Measurements from ENCODE around the gene RASGRP2.

DNA sequence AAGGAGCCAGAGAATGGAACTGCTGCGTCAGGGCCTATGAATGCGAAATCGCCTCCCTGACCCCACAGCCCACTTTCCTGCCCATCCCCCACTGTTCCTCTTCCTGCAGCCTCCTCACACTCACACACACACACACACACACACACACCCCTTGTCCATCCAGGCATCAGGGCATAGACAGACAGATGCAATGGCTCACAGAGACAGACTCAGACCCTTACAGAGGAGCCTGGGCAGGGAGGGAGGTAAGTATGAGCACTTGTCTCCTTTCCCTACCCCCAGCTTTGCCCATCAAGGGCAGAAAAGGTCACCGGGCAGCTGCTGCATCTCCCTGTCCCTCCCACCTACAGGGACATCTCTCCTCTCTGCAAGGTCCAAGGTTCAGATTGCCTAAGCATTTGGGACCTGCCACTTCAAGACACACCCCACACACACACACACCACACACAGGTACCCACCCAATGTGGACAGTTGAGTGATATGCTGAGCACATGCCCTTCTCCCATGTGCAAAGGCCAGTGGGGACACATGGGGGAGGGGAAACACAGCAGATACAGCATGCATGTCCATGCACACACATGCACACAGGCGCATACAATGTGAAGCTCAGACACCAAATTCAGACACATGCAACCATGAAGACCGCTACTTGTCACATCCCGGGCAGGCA, 18.9 kb downstream of the RASGRP2 start:
- TF ChIP-seq, protein P1, sequence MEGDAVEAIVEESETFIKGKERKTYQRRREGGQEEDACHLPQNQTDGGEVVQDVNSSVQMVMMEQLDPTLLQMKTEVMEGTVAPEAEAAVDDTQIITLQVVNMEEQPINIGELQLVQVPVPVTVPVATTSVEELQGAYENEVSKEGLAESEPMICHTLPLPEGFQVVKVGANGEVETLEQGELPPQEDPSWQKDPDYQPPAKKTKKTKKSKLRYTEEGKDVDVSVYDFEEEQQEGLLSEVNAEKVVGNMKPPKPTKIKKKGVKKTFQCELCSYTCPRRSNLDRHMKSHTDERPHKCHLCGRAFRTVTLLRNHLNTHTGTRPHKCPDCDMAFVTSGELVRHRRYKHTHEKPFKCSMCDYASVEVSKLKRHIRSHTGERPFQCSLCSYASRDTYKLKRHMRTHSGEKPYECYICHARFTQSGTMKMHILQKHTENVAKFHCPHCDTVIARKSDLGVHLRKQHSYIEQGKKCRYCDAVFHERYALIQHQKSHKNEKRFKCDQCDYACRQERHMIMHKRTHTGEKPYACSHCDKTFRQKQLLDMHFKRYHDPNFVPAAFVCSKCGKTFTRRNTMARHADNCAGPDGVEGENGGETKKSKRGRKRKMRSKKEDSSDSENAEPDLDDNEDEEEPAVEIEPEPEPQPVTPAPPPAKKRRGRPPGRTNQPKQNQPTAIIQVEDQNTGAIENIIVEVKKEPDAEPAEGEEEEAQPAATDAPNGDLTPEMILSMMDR (IDR thresholded peaks at IDR 0.05) = no peak
- TF ChIP-seq POLR2AphosphoS5 (IDR thresholded peaks at IDR 0.05) (no peak), POLR2A (IDR thresholded peaks at IDR 0.05; ENCODE audit: low read depth) (no peak)

Measured in esophagus muscularis mucosa (tissue), 3 donors.